Mesothelial cell of epicardium (in vitro differentiated cells): ENCODE measurements around the gene SNCAIP. TPM values are rescaled to one million over a fixed set of nuclear protein-coding genes. Genes with fewer than 3 reads are reported as not detected.

Experiments
- DNase-seq, 2 experiments: peaks; one replicate each; pipeline ENCODE4 v3.0.0; 2021; ENCODE audit warnings: low spot score in 2 of 2; ENCODE audit not compliant: unreplicated experiment in 2 of 2
- H3K27ac Mint-ChIP-seq: 2 replicates; pipeline ENCODE4 v1.8.0; 2021; ENCODE audit warnings: mixed read lengths
- H3K27me3 Mint-ChIP-seq: 2 replicates; pipeline ENCODE4 v1.8.0; 2021; ENCODE audit warnings: low read depth, mixed read lengths
- H3K36me3 Mint-ChIP-seq: 2 replicates; pipeline ENCODE4 v1.8.0; 2021; ENCODE audit warnings: mixed read lengths
- H3K4me1 Mint-ChIP-seq: 2 replicates; pipeline ENCODE4 v1.8.0; 2021; ENCODE audit warnings: mixed read lengths
- H3K4me3 Mint-ChIP-seq: 2 replicates; pipeline ENCODE4 v1.8.0; 2021; ENCODE audit warnings: mild to moderate bottlenecking, moderate library complexity, mixed read lengths
- H3K9me3 Mint-ChIP-seq: 2 replicates; pipeline ENCODE4 v1.8.0; 2021; ENCODE audit warnings: mixed read lengths
- total RNA-seq: library from RNA; stranded (reverse); gene quantifications from 3 replicates; pipeline ENCODE4 v1.2.1, GENCODE V29; 2021
- TF ChIP-seq, protein P1 (sequence below): fragments of 200-600 bp; sonication (generic); IDR thresholded peaks from one replicate; pipeline ENCODE4 v1.5.0; 2021; ENCODE audit warnings: antibody characterized with exemption; ENCODE audit not compliant: unreplicated experiment

Gene SNCAIP
- total RNA-seq, 1 donor from 2014 or later = 102 TPM

DNA sequence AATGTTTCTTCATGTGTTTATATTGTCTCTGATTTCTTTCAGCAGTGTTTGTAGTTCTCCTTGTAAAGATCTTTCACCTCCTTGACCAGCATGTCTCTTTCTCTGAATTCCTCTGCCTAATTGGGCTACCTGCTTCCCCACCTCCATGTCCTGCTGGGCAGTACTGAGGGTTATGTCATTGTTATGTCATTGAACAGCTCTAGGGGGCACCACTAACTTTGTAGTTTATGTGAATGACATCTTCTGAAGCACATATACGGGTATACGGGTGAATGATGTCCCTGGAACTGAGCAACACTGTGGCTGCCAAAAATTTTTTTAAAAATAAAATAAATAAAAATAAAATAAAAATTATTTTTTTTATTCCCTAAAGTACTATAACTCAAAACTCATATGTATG is 16.9 kb upstream of the SNCAIP start:
- Mint-ChIP-seq H3K9me3 (peaks cover 17% of the 10 kb centered on the region), H3K36me3 (peaks cover 4% of the 10 kb centered on the region), H3K4me3 (no peak overlapping the region), H3K27ac (peak overlapping the region; percentile 47), H3K27me3 (no peaks in the 10 kb centered on the region), H3K4me1 (peaks cover 38% of the 10 kb centered on the region)
- no peak for DNase-seq
- TF ChIP-seq, protein P1, sequence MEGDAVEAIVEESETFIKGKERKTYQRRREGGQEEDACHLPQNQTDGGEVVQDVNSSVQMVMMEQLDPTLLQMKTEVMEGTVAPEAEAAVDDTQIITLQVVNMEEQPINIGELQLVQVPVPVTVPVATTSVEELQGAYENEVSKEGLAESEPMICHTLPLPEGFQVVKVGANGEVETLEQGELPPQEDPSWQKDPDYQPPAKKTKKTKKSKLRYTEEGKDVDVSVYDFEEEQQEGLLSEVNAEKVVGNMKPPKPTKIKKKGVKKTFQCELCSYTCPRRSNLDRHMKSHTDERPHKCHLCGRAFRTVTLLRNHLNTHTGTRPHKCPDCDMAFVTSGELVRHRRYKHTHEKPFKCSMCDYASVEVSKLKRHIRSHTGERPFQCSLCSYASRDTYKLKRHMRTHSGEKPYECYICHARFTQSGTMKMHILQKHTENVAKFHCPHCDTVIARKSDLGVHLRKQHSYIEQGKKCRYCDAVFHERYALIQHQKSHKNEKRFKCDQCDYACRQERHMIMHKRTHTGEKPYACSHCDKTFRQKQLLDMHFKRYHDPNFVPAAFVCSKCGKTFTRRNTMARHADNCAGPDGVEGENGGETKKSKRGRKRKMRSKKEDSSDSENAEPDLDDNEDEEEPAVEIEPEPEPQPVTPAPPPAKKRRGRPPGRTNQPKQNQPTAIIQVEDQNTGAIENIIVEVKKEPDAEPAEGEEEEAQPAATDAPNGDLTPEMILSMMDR = no peak

DNA sequence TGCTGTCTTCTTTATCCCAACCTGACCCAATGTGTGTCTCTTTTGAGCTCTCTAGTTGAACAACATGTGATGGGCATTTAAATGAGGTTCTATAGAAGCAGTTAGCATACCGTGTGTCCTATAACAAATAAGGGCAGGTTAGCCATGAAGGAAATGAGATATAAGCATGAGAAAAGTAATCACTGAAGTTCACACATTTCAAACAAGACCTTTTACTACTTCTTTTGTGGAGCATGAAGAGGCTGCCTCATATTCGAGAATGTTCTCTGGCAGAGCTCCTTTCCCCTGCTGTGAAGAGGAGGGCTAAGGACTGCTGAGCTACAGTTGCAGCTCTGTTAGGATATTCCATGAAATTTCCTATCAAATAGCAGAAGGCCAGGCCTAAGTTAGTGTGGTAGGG is 15.2 kb upstream of the SNCAIP start:
- TF ChIP-seq, protein P1 = no peak
- no peak for DNase-seq
- H3K9me3 Mint-ChIP-seq = peaks cover 17% of the 10 kb centered on the region
- peaks cover 4% of the 10 kb centered on the region for H3K36me3 Mint-ChIP-seq
- H3K27ac Mint-ChIP-seq = no peak overlapping the region
- H3K27me3 Mint-ChIP-seq = no peaks in the 10 kb centered on the region
- no peak overlapping the region for H3K4me3 Mint-ChIP-seq
- H3K4me1 Mint-ChIP-seq = peaks cover 42% of the 10 kb centered on the region

DNA sequence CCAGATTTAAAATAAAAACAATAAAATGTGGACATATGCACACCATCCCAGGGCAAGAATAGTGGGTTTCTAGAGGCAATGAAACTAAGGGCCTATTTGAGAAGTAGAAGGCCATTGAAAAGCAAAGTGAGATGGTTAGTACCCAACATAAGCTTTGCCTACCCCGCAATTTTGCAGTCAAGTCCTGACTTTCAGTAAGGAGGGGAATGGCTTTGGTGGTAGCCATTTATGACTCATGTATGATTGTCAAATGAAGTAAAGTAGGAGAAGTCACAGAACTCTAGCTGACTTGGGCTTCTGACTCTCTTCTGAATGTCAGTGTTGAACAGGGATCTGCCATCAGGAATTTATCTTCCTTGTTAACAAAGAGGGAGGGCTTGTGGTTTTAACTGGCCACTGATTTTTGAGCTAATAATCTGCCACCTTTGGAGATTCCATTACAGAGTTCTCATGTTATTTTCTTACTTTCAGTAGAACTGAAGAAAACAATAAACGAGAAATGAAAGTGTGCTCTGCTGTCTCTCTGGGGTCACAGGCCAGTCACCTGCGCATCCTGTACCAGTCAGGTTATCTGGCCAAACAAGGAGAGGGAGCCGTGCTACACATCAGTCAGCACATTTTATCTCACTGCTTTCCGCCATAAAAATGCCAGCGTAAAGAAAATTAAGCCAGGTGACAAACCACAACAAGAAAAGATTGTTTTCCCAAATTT is 14.3 kb upstream of the SNCAIP start:
- no peak for DNase-seq
- Mint-ChIP-seq H3K36me3 (peaks cover 4% of the 10 kb centered on the region), H3K9me3 (peaks cover 17% of the 10 kb centered on the region), H3K27me3 (no peaks in the 10 kb centered on the region), H3K27ac (no peak overlapping the region), H3K4me1 (peaks cover 35% of the 10 kb centered on the region), H3K4me3 (no peak overlapping the region)
- TF ChIP-seq, protein P1 = no peak

DNA sequence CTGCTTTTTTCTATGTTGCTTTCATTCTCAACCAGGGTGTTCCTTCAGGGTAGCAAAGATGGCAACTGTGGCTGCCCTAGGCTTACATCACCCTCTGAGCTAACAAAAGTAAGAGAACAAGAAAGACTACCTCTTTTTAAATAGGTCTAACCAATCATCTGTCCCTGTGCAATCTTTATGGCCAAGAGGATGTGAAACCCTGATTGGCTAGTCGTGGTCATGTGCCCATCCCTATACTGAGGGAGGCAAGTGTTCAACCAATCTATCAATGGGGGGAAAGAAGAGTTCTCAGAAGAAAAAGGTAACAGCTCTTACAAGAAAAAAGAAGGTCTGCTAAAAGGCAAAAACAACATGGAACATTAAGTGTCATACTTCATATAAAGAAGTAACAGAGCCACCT is 11.7 kb upstream of the SNCAIP start:
- no peaks in the 10 kb centered on the region for H3K27me3 Mint-ChIP-seq
- peaks cover 38% of the 10 kb centered on the region for H3K4me1 Mint-ChIP-seq
- TF ChIP-seq, protein P1 = no peak
- H3K4me3 Mint-ChIP-seq = no peak overlapping the region
- H3K9me3 Mint-ChIP-seq = no peaks in the 10 kb centered on the region
- H3K27ac Mint-ChIP-seq = no peak overlapping the region
- no peak for DNase-seq
- no peaks in the 10 kb centered on the region for H3K36me3 Mint-ChIP-seq

DNA sequence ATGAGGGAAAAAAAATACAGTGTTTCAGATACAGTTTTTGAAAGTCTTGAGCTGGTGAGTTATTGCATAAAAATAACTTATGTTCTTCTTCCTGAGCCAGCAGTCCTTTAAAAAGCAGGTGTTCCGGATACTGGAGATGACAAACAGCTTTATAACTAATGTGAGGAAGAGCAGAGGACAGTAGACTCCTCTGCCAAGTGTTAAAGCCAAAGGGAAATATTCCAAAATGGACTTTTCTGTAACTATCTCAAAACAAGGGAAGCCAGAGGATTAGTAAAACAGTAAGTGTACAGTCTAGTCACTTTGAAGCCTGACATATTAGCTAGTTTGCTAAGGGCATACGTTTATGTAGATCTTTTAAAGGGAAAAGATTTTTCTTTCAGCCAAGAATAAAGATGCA is 11.0 kb upstream of the SNCAIP start:
- Mint-ChIP-seq H3K27ac (peak overlapping the region; percentile 37), H3K36me3 (no peaks in the 10 kb centered on the region), H3K27me3 (no peaks in the 10 kb centered on the region), H3K4me1 (peaks cover 42% of the 10 kb centered on the region), H3K4me3 (no peak overlapping the region), H3K9me3 (no peaks in the 10 kb centered on the region)
- TF ChIP-seq, protein P1 = no peak
- no peak for DNase-seq
